Vein endothelial cell (primary cell): Measurements from ENCODE around the gene BNIP1. TPM values are rescaled to one million over a fixed set of nuclear protein-coding genes. Genes with fewer than 3 reads are reported as not detected.

Source experiments
- total RNA-seq: library from RNA; depleted of rRNA; stranded (reverse); fragments of >200 nt; gene quantifications from 2 replicates; pipeline ENCODE4 v1.2.3, GENCODE V29; 2012

BNIP1 gene, protein sequence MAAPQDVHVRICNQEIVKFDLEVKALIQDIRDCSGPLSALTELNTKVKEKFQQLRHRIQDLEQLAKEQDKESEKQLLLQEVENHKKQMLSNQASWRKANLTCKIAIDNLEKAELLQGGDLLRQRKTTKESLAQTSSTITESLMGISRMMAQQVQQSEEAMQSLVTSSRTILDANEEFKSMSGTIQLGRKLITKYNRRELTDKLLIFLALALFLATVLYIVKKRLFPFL
- 18.8 and 20.9 TPM in 2 replicates for total RNA-seq

GRCh38 chr5:173144200-173145176 is at the start of gene BNIP1:
Gene BNIP1 (plus strand): TSS chr5:173144531. CDS start chr5:173144546, 15 bp downstream.

Other genes with a start within 250 kb of the BNIP1 start
- 38.9 and 42.9 TPM in 2 replicates for gene RPL26L1, start 185.1 kb upstream of the BNIP1 start, total RNA-seq
- gene ATP6V0E1, start 160.8 kb upstream of the BNIP1 start, total RNA-seq: 162 and 172 TPM in 2 replicates
- gene CREBRF, start 88.2 kb upstream of the BNIP1 start, total RNA-seq: 14.0 and 16.4 TPM in 2 replicates
- 0.65 TPM in 1 of 2 replicates, not detected in the other for gene NKX2-5, start 90.7 kb downstream of the BNIP1 start, total RNA-seq
- 18.1 and 37.9 TPM in 2 replicates for gene STC2, start 183.9 kb downstream of the BNIP1 start, total RNA-seq